ENCODE results near the gene ANKRD23. TPM values are rescaled to one million over a fixed set of nuclear protein-coding genes. Genes with fewer than 3 reads are reported as not detected.
A peak's percentile ranks its signal among the peaks of the same experiment; 100 is the strongest.

Gene ANKRD23
- total and polyA plus RNA-seq, 2 donors (not counting 1 experiment from before 2014, with no cell fraction given) = 0.41 to 1.3 TPM

DNA sequence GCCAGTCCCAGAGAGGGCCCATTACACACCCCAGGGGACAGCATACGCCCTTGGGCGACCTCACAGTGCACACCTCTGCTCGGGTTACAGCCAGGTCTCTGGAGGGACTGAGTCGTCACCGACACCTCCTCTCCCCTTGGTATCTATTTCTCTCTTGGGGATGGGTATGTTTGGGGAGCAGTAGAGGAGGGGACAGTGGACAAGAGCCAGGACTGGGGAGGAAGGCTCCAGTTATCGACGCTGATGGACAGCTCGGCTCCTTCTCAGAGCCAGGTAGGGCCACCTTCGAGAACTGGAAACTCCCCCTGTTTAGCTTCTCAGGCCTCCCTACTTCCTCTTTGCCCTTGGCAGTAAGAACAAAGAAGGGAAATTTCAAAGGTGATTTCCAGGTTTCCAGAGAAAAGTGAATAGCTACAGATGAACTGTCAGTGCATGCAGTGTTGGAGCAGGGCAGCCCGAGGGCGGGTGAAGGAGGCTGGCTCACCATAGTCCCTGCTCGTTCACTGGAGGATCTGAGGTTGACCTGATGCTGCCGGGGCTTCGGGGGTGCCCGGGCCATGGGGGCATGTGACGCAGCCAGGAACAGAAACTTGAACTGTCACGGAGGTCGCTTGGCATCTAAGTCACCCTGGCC, 30.5 kb upstream of the ANKRD23 start:
- TF ChIP-seq EZH2 (IDR thresholded peaks at IDR 0.05; ENCODE audit: low read length, missing control alignments) = no peak
- TF ChIP-seq, protein P1, sequence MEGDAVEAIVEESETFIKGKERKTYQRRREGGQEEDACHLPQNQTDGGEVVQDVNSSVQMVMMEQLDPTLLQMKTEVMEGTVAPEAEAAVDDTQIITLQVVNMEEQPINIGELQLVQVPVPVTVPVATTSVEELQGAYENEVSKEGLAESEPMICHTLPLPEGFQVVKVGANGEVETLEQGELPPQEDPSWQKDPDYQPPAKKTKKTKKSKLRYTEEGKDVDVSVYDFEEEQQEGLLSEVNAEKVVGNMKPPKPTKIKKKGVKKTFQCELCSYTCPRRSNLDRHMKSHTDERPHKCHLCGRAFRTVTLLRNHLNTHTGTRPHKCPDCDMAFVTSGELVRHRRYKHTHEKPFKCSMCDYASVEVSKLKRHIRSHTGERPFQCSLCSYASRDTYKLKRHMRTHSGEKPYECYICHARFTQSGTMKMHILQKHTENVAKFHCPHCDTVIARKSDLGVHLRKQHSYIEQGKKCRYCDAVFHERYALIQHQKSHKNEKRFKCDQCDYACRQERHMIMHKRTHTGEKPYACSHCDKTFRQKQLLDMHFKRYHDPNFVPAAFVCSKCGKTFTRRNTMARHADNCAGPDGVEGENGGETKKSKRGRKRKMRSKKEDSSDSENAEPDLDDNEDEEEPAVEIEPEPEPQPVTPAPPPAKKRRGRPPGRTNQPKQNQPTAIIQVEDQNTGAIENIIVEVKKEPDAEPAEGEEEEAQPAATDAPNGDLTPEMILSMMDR (conservative IDR thresholded peaks at IDR 0.05 in 1 of 2, IDR thresholded peaks at IDR 0.05 in 1 of 2; ENCODE audit: low read depth in 1 of 2, low read length in 2 of 2) = no peak

DNA sequence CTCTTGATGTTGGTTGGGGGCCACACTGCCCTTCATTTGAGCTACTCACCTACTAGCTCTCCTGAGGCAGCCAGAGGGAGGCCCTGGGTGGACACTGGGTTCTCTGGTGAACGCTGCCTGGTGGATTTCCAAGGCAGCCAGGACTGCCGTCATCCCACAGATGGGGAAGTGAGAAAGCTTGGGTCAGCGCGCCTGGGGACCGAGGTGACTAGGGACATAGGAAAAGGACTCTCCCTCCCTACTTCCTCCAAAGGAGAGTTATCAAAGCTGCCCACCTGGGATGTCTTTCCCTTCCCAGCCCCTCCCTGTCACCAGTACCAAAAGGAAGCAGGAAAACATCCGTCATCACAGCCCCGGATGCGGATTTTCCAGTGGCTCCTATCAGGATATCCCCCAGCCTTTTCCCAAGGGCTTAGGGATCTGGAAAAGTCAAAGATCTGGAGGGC, 29.9 kb upstream of the ANKRD23 start:
- H3K27ac ChIP-seq (ENCODE audit: insufficient read depth, low read length) = no peak overlapping the region
- no peaks in the 10 kb centered on the region for H3K4me1 ChIP-seq (ENCODE audit: control insufficient read depth, extremely low read depth, insufficient read depth, low read length)
- no peaks in the 10 kb centered on the region for H3K9me3 ChIP-seq (ENCODE audit: control insufficient read depth, insufficient read depth, low read depth, low read length)
- no peak for DNase-seq (ENCODE audit: low read depth in 2 of 2)
- peaks cover 4% of the 10 kb centered on the region for H3K27me3 ChIP-seq (ENCODE audit: control insufficient read depth, insufficient read depth, low read length)
- no peaks in the 10 kb centered on the region for H4K20me1 ChIP-seq (ENCODE audit: control insufficient read depth, extremely low read depth, insufficient read depth, low read length)
- H2AFZ ChIP-seq (ENCODE audit: low read length) = no peak overlapping the region
- H3K9ac ChIP-seq (ENCODE audit: insufficient read depth, low read length) = no peak overlapping the region
- H3K4me2 ChIP-seq (ENCODE audit: extremely low read depth, insufficient read depth, low read length) = no peak overlapping the region
- H3K79me2 ChIP-seq (ENCODE audit: control insufficient read depth, insufficient read depth, low read length) = no peaks in the 10 kb centered on the region
- H3K36me3 ChIP-seq (ENCODE audit: control insufficient read depth, insufficient read depth, low read length) = no peaks in the 10 kb centered on the region
- TF ChIP-seq EZH2 (IDR thresholded peaks at IDR 0.05; ENCODE audit: low read length, missing control alignments) = no peak
- TF ChIP-seq, protein P1 (conservative IDR thresholded peaks at IDR 0.05 in 1 of 2, IDR thresholded peaks at IDR 0.05 in 1 of 2; ENCODE audit: low read depth in 1 of 2, low read length in 2 of 2) = no peak
- H3K4me3 ChIP-seq (replicated peaks in 1 of 4; ENCODE audit: control extremely low read depth in 1 of 4, insufficient read depth in 1 of 4, low read depth in 3 of 4, low read length in 4 of 4) = no peak overlapping the region

More for the DNA sequence above, 30.5 kb upstream of the ANKRD23 start:
- no peak overlapping the region for H3K4me2 ChIP-seq (ENCODE audit: extremely low read depth, insufficient read depth, low read length)
- no peaks in the 10 kb centered on the region for H3K36me3 ChIP-seq (ENCODE audit: control insufficient read depth, insufficient read depth, low read length)
- no peak overlapping the region for H3K4me3 ChIP-seq (replicated peaks in 1 of 4; ENCODE audit: control extremely low read depth in 1 of 4, insufficient read depth in 1 of 4, low read depth in 3 of 4, low read length in 4 of 4)
- no peaks in the 10 kb centered on the region for H3K79me2 ChIP-seq (ENCODE audit: control insufficient read depth, insufficient read depth, low read length)
- H3K9ac ChIP-seq (ENCODE audit: insufficient read depth, low read length) = no peak overlapping the region
- DNase-seq (ENCODE audit: low read depth in 2 of 2) = no peak
- no peak overlapping the region for H3K27ac ChIP-seq (ENCODE audit: insufficient read depth, low read length)
- H3K27me3 ChIP-seq (ENCODE audit: control insufficient read depth, insufficient read depth, low read length) = peaks cover 4% of the 10 kb centered on the region
- H3K4me1 ChIP-seq (ENCODE audit: control insufficient read depth, extremely low read depth, insufficient read depth, low read length) = no peaks in the 10 kb centered on the region
- H4K20me1 ChIP-seq (ENCODE audit: control insufficient read depth, extremely low read depth, insufficient read depth, low read length) = no peaks in the 10 kb centered on the region
- H2AFZ ChIP-seq (ENCODE audit: low read length) = no peak overlapping the region
- H3K9me3 ChIP-seq (ENCODE audit: control insufficient read depth, insufficient read depth, low read depth, low read length) = no peaks in the 10 kb centered on the region

DNA sequence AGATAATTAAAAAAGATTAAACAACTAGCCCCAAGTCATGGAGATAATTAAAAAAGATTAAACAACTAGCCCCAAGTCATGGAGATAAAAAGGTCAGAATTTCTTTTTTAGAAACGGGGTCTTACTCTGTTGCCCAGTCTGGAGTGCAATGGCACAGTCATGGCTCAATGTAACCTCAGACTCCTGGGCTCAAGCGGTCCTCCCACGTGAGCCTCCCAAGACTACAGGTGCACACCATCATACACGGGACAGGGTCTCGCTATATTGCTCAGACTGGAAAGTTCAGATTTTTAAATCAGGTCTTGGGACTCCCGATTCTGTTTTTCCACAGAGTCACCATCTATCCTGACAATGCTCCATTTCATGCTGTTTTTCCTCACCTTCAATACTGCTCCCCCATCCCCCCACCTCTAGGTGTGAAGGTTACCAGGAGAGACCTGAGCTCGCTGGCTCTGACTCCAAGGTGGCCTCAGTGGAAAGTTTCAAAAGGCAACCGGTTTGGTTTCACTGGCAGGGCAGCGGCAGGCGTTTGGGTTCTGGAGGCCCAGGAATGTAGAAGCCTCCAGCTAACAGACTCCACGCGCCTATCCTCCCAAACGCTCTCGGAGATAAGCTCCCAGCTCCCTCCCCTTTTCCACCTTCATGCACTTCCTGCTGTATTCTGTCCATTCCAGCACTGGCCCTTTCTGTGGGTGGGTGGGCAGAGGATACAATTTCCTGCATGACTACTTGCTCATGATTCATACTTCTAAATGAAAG, 28.9 kb upstream of the ANKRD23 start:
- no peak for TF ChIP-seq EZH2 (IDR thresholded peaks at IDR 0.05; ENCODE audit: low read length, missing control alignments)
- TF ChIP-seq, protein P1 (conservative IDR thresholded peaks at IDR 0.05 in 1 of 2, IDR thresholded peaks at IDR 0.05 in 1 of 2; ENCODE audit: low read depth in 1 of 2, low read length in 2 of 2) = no peak
- H3K27ac ChIP-seq (ENCODE audit: insufficient read depth, low read length) = no peak overlapping the region
- H3K4me2 ChIP-seq (ENCODE audit: extremely low read depth, insufficient read depth, low read length) = no peak overlapping the region
- H4K20me1 ChIP-seq (ENCODE audit: control insufficient read depth, extremely low read depth, insufficient read depth, low read length) = no peaks in the 10 kb centered on the region
- no peaks in the 10 kb centered on the region for H3K9me3 ChIP-seq (ENCODE audit: control insufficient read depth, insufficient read depth, low read depth, low read length)
- H2AFZ ChIP-seq (ENCODE audit: low read length) = no peak overlapping the region
- H3K79me2 ChIP-seq (ENCODE audit: control insufficient read depth, insufficient read depth, low read length) = peaks cover 6% of the 10 kb centered on the region
- DNase-seq (ENCODE audit: low read depth in 2 of 2) = peak in 1 of 2 donors; percentile 74
- no peaks in the 10 kb centered on the region for H3K36me3 ChIP-seq (ENCODE audit: control insufficient read depth, insufficient read depth, low read length)
- no peak overlapping the region for H3K4me3 ChIP-seq (replicated peaks in 1 of 4; ENCODE audit: control extremely low read depth in 1 of 4, insufficient read depth in 1 of 4, low read depth in 3 of 4, low read length in 4 of 4)
- H3K9ac ChIP-seq (ENCODE audit: insufficient read depth, low read length) = no peak overlapping the region
- no peaks in the 10 kb centered on the region for H3K4me1 ChIP-seq (ENCODE audit: control insufficient read depth, extremely low read depth, insufficient read depth, low read length)
- H3K27me3 ChIP-seq (ENCODE audit: control insufficient read depth, insufficient read depth, low read length) = peaks cover 4% of the 10 kb centered on the region
